Cardiac muscle cell (in vitro differentiated cells and primary cell): ENCODE data around the gene MAD1L1. TPM values are rescaled to one million over a fixed set of nuclear protein-coding genes. Genes with fewer than 3 reads are reported as not detected.
A peak's percentile ranks its signal among the peaks of the same experiment; 100 is the strongest.

Experiments
- DNase-seq, 2 donors: peaks; one replicate each; pipeline versions ENCODE4 v3.0.0 to v3.0.0-alpha.2; 2010 to 2017; ENCODE audit warnings: low read depth in 1 of 2, low spot score in 1 of 2
- H3K27ac ChIP-seq: fragments of 200-600 bp; sonication (generic); 2 replicates; pipeline ENCODE4 v1.5.1; 2016
- H3K27me3 ChIP-seq: fragments of 200-600 bp; sonication (generic); 2 replicates; pipeline ENCODE4 v1.6.0; 2016; ENCODE audit warnings: control low read depth
- H3K36me3 ChIP-seq: fragments of 200-600 bp; sonication (generic); 2 replicates; pipeline ENCODE4 v1.5.1; 2016; ENCODE audit warnings: control low read depth
- H3K4me1 ChIP-seq: fragments of 200-600 bp; sonication (generic); 2 replicates; pipeline ENCODE4 v1.8.1; 2017; ENCODE audit warnings: low read depth, mild to moderate bottlenecking, mixed run types
- H3K4me3 ChIP-seq: fragments of 200-600 bp; sonication (generic); 2 replicates; pipeline ENCODE4 v1.5.1; 2016; ENCODE audit warnings: mild to moderate bottlenecking
- H3K9me3 ChIP-seq: fragments of 200-600 bp; sonication (generic); 2 replicates; pipeline ENCODE4 v1.5.1; 2017; ENCODE audit warnings: low read depth, mild to moderate bottlenecking, control low read depth
- CTCF ChIP-seq: IDR thresholded peaks from 2 replicates; pipeline ENCODE4 v1.5.1; 2012; ENCODE audit warnings: low read depth, mild to moderate bottlenecking, low read length
- polyA plus RNA-seq: library from polyadenylated mRNA; unstranded; fragments of >200 nt; fragmentation: Nextera tagmentation; extraction: Ambion mirVana; gene quantifications from 2 replicates; pipeline ENCODE4 v1.2.1, GENCODE V29; 2016
- total RNA-seq: library from RNA; depleted of rRNA; stranded (reverse); fragments of >200 nt; gene quantifications from 2 replicates; pipeline ENCODE4 v1.2.3, GENCODE V29; 2016

MAD1L1 gene
- total and polyA plus RNA-seq, 2 experiments from 2014 or later = 38.3 to 56.2 TPM

- H3K36me3 ChIP-seq = no peaks in the 10 kb centered on the region
- no peak for TF ChIP-seq CTCF
- no peak overlapping the region for H3K27ac ChIP-seq
- H3K9me3 ChIP-seq = no peaks in the 10 kb centered on the region
- no peak for DNase-seq
- H3K4me1 ChIP-seq = peaks cover 12% of the 10 kb centered on the region
- H3K4me3 ChIP-seq = no peak overlapping the region
- no peaks in the 10 kb centered on the region for H3K27me3 ChIP-seq
Observed at GRCh38 chr7:2182461-2182860, 50.3 kb downstream of the MAD1L1 start.

- H3K9me3 ChIP-seq = no peaks in the 10 kb centered on the region
- no peaks in the 10 kb centered on the region for H3K36me3 ChIP-seq
- peaks cover 12% of the 10 kb centered on the region for H3K4me1 ChIP-seq
- no peaks in the 10 kb centered on the region for H3K27me3 ChIP-seq
- no peak overlapping the region for H3K4me3 ChIP-seq
- DNase-seq = no peak
- H3K27ac ChIP-seq = no peak overlapping the region
- TF ChIP-seq CTCF = no peak
Observed at GRCh38 chr7:2181077-2181854, 51.5 kb downstream of the MAD1L1 start.

GRCh38 chr7:2180081-2180480, 52.7 kb downstream of the MAD1L1 start:
- Histone ChIP-seq H3K4me1 (peaks cover 13% of the 10 kb centered on the region), H3K27ac (peak overlapping the region; percentile 73), H3K9me3 (no peaks in the 10 kb centered on the region), H3K4me3 (no peak overlapping the region), H3K27me3 (no peaks in the 10 kb centered on the region), H3K36me3 (no peaks in the 10 kb centered on the region)
- no peak for TF ChIP-seq CTCF
- peak in 1 of 2 donors; percentile 27 for DNase-seq

GRCh38 chr7:2175514-2175913, 57.2 kb downstream of the MAD1L1 start:
- Histone ChIP-seq H3K27ac (peak overlapping the region; percentile 64), H3K9me3 (no peaks in the 10 kb centered on the region), H3K4me3 (no peak overlapping the region), H3K27me3 (no peaks in the 10 kb centered on the region), H3K4me1 (peaks cover 13% of the 10 kb centered on the region), H3K36me3 (no peaks in the 10 kb centered on the region)
- no peak for TF ChIP-seq CTCF
- peak; percentile 39 to 98 for DNase-seq

- Histone ChIP-seq H3K4me3 (no peak overlapping the region), H3K27ac (peak overlapping the region; percentile 64), H3K27me3 (no peaks in the 10 kb centered on the region), H3K9me3 (no peaks in the 10 kb centered on the region), H3K4me1 (peaks cover 11% of the 10 kb centered on the region), H3K36me3 (no peaks in the 10 kb centered on the region)
- TF ChIP-seq CTCF = no peak
- DNase-seq = peak in 1 of 2 donors; percentile 44
Observed at GRCh38 chr7:2175091-2175490, 57.7 kb downstream of the MAD1L1 start.
